ENCODE results near the gene ZNRD2. TPM values are rescaled to one million over a fixed set of nuclear protein-coding genes. Genes with fewer than 3 reads are reported as not detected.

Gene ZNRD2
- total RNA-seq, 4 donors from 2014 or later: 28.2 to 79.1 (median 41.3) TPM

- Histone ChIP-seq H3K36me3 (peaks cover 3 to 5% of the 10 kb centered on the region in 2 donors), H3K4me3 (replicated peaks in 1 of 3) (no peak overlapping the region), H3K4me1 (peaks cover 0 to 23% of the 10 kb centered on the region in 2 donors), H3K27me3 (no peaks in the 10 kb centered on the region), H3K9me3 (no peaks in the 10 kb centered on the region), H3K27ac (no peak overlapping the region)
- 67 to 73% methylated on average over 2 to 5 of the region's 8 CpGs for WGBS, 2 donors
- TF ChIP-seq CTCF (IDR thresholded peaks at IDR 0.05): no peak
- no peak for TF ChIP-seq POLR2A (IDR thresholded peaks at IDR 0.05)
- no peak for DNase-seq
- intact Hi-C loops (cut with DNase I): no loop called here
Observed at GRCh38 chr11:65584106-65584505, 13.8 kb downstream of the ZNRD2 start.

- peaks cover 3 to 5% of the 10 kb centered on the region in 2 donors for H3K36me3 ChIP-seq
- 29% methylated on average over 9 to 33 of the region's 46 CpGs for WGBS, 2 donors
- H3K4me1 ChIP-seq: peaks cover 0 to 23% of the 10 kb centered on the region in 2 donors
- no peaks in the 10 kb centered on the region for H3K27me3 ChIP-seq
- no peak overlapping the region for H3K4me3 ChIP-seq (replicated peaks in 1 of 3)
- no peak overlapping the region for H3K27ac ChIP-seq
- H3K9me3 ChIP-seq: no peaks in the 10 kb centered on the region
- TF ChIP-seq CTCF (IDR thresholded peaks at IDR 0.05) (no peak), POLR2A (IDR thresholded peaks at IDR 0.05) (no peak)
- intact Hi-C loops (cut with DNase I): no loop called here
- no peak for DNase-seq
Observed at GRCh38 chr11:65584723-65585171, 14.5 kb downstream of the ZNRD2 start.

GRCh38 chr11:65585396-65586246 is 15.3 kb downstream of the ZNRD2 start:
- Histone ChIP-seq H3K4me3 (replicated peaks in 1 of 3) (no peak overlapping the region), H3K27me3 (no peaks in the 10 kb centered on the region), H3K9me3 (no peaks in the 10 kb centered on the region), H3K27ac (no peak overlapping the region), H3K4me1 (peaks cover 0 to 23% of the 10 kb centered on the region in 2 donors), H3K36me3 (peaks cover 0 to under 1% of the 10 kb centered on the region in 2 donors)
- no peak for DNase-seq
- intact Hi-C loops (cut with DNase I): no loop called here
- WGBS, 2 donors: 51 to 73% methylated on average over 6 to 24 of the region's 51 CpGs
- no peak for TF ChIP-seq POLR2A (IDR thresholded peaks at IDR 0.05)
- TF ChIP-seq CTCF (IDR thresholded peaks at IDR 0.05): no peak

GRCh38 chr11:65586247-65586630 is 16.0 kb downstream of the ZNRD2 start:
- intact Hi-C loops (cut with DNase I): no loop called here
- TF ChIP-seq CTCF (IDR thresholded peaks at IDR 0.05): no peak
- no peak for TF ChIP-seq POLR2A (IDR thresholded peaks at IDR 0.05)
- 82 to 93% methylated on average over 3 to 4 of the region's 4 CpGs for WGBS, 2 donors
- no peak overlapping the region for H3K27ac ChIP-seq
- no peaks in the 10 kb centered on the region for H3K36me3 ChIP-seq
- no peak overlapping the region for H3K4me3 ChIP-seq (replicated peaks in 1 of 3)
- no peaks in the 10 kb centered on the region for H3K9me3 ChIP-seq
- H3K27me3 ChIP-seq: no peaks in the 10 kb centered on the region
- DNase-seq: no peak
- H3K4me1 ChIP-seq: peaks cover 0 to 23% of the 10 kb centered on the region in 2 donors

- WGBS, 2 donors: 90 to 94% methylated on average over 1 to 2 of the region's 2 CpGs
- Histone ChIP-seq H3K4me1 (peaks cover under 1 to 23% of the 10 kb centered on the region in 2 donors), H3K36me3 (no peaks in the 10 kb centered on the region), H3K27ac (peak overlapping the region in 1 of 3 donors; percentile 30), H3K4me3 (replicated peaks in 1 of 3) (no peak overlapping the region), H3K27me3 (no peaks in the 10 kb centered on the region), H3K9me3 (no peaks in the 10 kb centered on the region)
- intact Hi-C loops (cut with DNase I): no loop called here
- DNase-seq: no peak
- no peak for TF ChIP-seq CTCF (IDR thresholded peaks at IDR 0.05)
- TF ChIP-seq POLR2A (IDR thresholded peaks at IDR 0.05): no peak
Observed at GRCh38 chr11:65586676-65587075, 16.4 kb downstream of the ZNRD2 start.
